HG03064 (cell line): Measurements from ENCODE around the gene GABBR2.

Source experiments
- ATAC-seq: cut with Tn5 transposase; IDR thresholded peaks from one replicate; pipeline ENCODE4 v1.9.1; 2021; ENCODE audit warnings: low read depth; ENCODE audit not compliant: unreplicated experiment

GABBR2 gene

GRCh38 chr9:98457726-98458370, 250.9 kb downstream of the GABBR2 start:
- no peak for ATAC-seq

GRCh38 chr9:98456156-98456613, 252.6 kb downstream of the GABBR2 start:
- ATAC-seq = no peak

DNA sequence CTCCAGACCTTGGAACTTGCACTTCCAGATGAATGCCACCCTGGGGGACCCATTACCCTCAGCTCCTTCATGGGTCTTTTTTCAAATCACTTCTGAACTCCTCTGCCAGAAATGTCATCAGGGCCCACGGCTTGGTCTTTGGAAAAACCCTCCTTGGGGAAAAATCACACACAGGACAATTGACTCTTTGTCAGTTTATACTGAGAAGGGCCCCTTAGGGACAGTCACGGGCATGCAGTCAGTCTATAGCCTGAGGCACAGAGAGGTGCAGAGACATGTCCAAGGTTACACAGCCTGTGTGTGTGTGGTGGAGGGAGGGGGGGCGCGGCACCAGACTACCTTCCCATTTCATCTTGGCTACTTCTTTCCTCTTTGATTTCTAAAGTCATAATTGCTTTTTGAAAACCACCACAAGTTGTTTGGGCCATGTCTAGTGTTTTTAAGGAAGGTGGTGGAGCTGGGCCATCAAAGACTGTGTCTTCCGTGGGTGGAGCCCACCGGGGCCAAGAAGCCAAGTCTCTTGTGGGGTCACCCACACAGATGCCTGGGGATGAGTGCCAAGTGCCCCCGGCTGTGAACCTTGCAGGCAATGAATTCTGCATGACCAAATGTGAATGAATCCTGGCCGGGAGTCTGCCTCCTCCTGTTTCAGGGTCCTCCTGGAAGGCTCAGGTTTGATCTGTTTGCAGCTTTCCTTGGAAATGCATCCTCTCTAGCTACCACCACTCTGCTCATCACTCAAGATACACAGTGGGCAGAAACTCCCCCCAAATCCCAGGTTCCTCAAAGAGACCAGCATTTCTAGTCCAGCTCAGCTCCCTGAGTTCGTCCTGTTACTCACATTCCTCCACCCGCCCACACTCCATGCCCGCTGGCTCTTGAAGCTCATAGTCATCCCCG, 253.2 kb downstream of the GABBR2 start:
- ATAC-seq = no peak

- no peak for ATAC-seq
These were observed 255.0 kb downstream of the GABBR2 start for GRCh38 chr9:98453589-98454311.

GRCh38 chr9:98451576-98451975, 257.2 kb downstream of the GABBR2 start:
- ATAC-seq = no peak

GRCh38 chr9:98450496-98450895, 258.2 kb downstream of the GABBR2 start:
- no peak for ATAC-seq

- ATAC-seq = no peak
These were observed 258.9 kb downstream of the GABBR2 start for GRCh38 chr9:98449871-98450270.

DNA sequence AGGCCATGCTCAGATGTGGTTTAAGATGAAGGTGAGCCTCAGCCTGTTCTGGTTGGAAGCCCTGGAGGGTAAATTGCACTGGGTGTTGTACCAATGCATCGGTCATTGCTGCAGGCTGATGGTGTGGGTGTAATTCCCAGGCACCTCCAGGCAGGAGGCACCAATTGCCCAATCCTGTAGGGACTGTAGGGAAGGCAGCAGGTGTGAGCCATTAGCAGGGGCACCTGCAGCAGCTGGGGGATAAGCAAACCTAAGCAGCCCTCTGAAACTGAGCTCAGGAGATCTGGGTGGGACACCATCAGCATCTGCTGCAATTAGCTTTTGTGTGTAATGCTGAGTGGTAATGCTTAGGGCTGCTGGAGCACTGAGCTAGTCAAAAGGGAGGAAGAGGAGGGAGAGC, 263.2 kb downstream of the GABBR2 start:
- no peak for ATAC-seq

DNA sequence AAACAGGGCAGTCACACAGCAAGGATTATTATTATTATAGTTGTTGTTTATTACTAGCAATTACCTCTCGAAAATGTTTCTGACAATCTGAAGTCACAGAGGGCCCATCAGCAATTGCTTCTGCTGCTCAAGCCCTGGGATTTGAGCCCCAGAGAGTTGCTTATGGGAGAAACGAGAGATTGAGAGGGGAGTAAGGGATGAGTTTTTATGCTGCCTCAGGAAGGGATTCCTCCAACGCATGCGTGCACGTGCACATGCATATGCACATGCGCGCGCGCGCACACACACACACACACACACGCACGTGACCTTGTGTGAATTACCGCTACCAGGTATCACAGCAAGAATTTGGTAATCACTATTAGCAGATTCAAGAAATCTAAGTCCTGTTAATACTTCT, 264.1 kb downstream of the GABBR2 start:
- no peak for ATAC-seq

DNA sequence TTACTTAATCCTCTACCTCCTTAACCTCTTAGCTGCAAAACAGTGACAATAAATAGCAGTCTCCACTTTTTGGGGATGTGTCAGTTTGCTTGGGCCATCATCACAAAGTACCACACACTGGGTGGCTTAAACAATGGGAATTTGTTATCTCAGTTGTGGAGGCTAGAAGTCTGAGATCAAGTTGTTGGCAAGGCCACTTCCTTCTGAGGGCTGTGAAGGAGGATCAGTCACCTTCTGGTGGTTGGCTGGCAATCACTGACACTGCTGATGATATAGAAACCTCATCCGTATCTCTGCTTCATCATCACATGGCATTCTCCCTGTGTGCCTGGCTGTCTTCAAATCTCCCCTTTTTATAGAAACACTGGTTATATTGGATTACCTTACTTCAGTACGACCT, 266.2 kb downstream of the GABBR2 start:
- ATAC-seq = no peak

GRCh38 chr9:98442114-98442513, 266.6 kb downstream of the GABBR2 start:
- no peak for ATAC-seq

- no peak for ATAC-seq
These were observed 270.1 kb downstream of the GABBR2 start for GRCh38 chr9:98438666-98439065.

- no peak for ATAC-seq
These were observed 271.2 kb downstream of the GABBR2 start for GRCh38 chr9:98437458-98438034.

- ATAC-seq = no peak
These were observed 275.8 kb downstream of the GABBR2 start for GRCh38 chr9:98432960-98433359.

GRCh38 chr9:98432134-98432533, 276.6 kb downstream of the GABBR2 start:
- no peak for ATAC-seq

- ATAC-seq = no peak
These were observed 278.0 kb downstream of the GABBR2 start for GRCh38 chr9:98430535-98431292.

- no peak for ATAC-seq
These were observed 279.1 kb downstream of the GABBR2 start for GRCh38 chr9:98429613-98430012.

DNA sequence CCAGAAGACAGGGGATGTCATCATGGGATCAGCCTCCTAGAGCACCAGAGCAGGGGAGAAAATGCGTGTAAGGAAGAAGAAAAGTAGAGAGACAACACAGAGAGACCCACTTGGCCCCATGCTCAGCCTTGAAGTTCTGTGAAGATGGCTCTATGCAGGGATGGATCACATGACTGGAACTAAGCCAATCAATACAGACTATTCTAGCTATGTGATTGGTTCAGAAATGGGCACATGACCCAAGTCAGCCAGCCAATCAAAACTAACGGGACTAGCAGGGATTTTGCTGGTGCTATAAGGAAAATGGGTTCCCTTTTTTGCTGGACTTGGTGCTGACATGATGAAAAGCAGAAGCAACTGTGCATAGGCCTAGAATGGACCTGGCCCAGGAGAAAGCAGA, 280.3 kb downstream of the GABBR2 start:
- ATAC-seq = no peak

GRCh38 chr9:98427491-98427890, 281.2 kb downstream of the GABBR2 start:
- ATAC-seq = no peak

DNA sequence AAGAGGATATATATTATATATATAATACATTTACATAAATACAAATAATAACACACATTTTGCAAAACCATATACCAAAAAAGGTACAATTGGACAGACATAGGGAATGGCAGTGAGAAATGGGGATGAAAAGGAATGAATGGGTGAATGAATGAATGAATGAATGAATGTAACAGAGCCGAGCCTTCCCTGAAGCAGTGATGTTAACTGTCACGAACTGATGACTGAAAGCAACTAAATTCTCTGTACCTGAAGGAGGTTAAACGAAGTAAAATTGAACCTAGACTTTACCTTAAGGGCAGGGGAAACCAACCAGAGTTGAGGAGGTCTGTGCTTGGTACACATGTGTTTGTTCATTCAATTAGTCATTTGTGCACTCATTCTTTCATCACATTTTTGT, 283.7 kb downstream of the GABBR2 start:
- ATAC-seq = no peak
